Endodermal cell (in vitro differentiated cells): ENCODE results near the gene ADGRG7. TPM values are rescaled to one million over a fixed set of nuclear protein-coding genes. Genes with fewer than 3 reads are reported as not detected.

Source experiments
- DNase-seq: peaks from one replicate; pipeline ENCODE4 v3.0.0-alpha.2; 2017
- H3K27ac ChIP-seq: 2 replicates; pipeline ENCODE4 v1.5.1; 2013; ENCODE audit warnings: mild to moderate bottlenecking, low read depth, low read length, moderate library complexity
- H3K27me3 ChIP-seq: 2 replicates; pipeline ENCODE4 v1.6.1; 2013; ENCODE audit warnings: mild to moderate bottlenecking, low read length, moderate library complexity; ENCODE audit not compliant: insufficient read depth, control insufficient read depth, poor library complexity, severe bottlenecking
- H3K36me3 ChIP-seq: 2 replicates; pipeline ENCODE4 v1.7.0; 2013; ENCODE audit warnings: mild to moderate bottlenecking, low read length, moderate library complexity; ENCODE audit not compliant: control insufficient read depth, insufficient read depth
- H3K4me1 ChIP-seq: one replicate; pipeline ENCODE4 v1.7.0; 2013; ENCODE audit warnings: low read length; ENCODE audit not compliant: control insufficient read depth, insufficient read depth
- H3K4me3 ChIP-seq: 2 replicates; pipeline ENCODE4 v1.5.1; 2013; ENCODE audit warnings: mild to moderate bottlenecking, low read length, moderate library complexity
- H3K9ac ChIP-seq: 2 replicates; pipeline ENCODE4 v1.6.1; 2013; ENCODE audit warnings: mild to moderate bottlenecking, low read length, moderate library complexity; ENCODE audit not compliant: poor library complexity, severe bottlenecking; ENCODE audit errors: extremely low read depth
- H3K9me3 ChIP-seq: 2 replicates; pipeline ENCODE4 v1.6.1; 2013; ENCODE audit warnings: mild to moderate bottlenecking, low read length, moderate library complexity; ENCODE audit not compliant: control insufficient read depth
- H3K27ac Mint-ChIP-seq: 2 replicates; pipeline ENCODE4 v1.8.0; 2020; ENCODE audit warnings: mixed read lengths
- H3K27me3 Mint-ChIP-seq: 2 replicates; pipeline ENCODE4 v1.8.0; 2021; ENCODE audit warnings: mild to moderate bottlenecking, mixed read lengths; ENCODE audit not compliant: insufficient read depth
- H3K36me3 Mint-ChIP-seq: 2 replicates; pipeline ENCODE4 v1.8.0; 2020; ENCODE audit warnings: low read depth, mixed read lengths
- H3K4me1 Mint-ChIP-seq: 2 replicates; pipeline ENCODE4 v1.8.0; 2020; ENCODE audit warnings: mixed read lengths
- H3K4me3 Mint-ChIP-seq: 2 replicates; pipeline ENCODE4 v1.8.0; 2020; ENCODE audit warnings: mild to moderate bottlenecking, moderate library complexity, mixed read lengths
- H3K9me3 Mint-ChIP-seq: 2 replicates; pipeline ENCODE4 v1.8.0; 2020; ENCODE audit warnings: mild to moderate bottlenecking, mixed read lengths
- CTCF ChIP-seq: fragments of 200-600 bp; sonication (generic); conservative IDR thresholded peaks from 2 replicates; pipeline ENCODE4 v1.5.0; 2021; ENCODE audit warnings: antibody characterized with exemption, mild to moderate bottlenecking
- WGBS, 2 experiments: methylation state at CpG; one replicate each; pipeline versions ENCODE4 v1.1.5 to v1.1.7; 2013; ENCODE audit warnings: missing lambda C conversion rate in 2 of 2, mixed read lengths in 1 of 2; ENCODE audit not compliant: insufficient coverage in 1 of 2, insufficient read length in 1 of 2; 5-methylcytosine and 5-hydroxymethylcytosine counted together
- total RNA-seq, 2 donors: library from RNA; stranded (reverse); fragmentation: NEBNext Ultra II Directional in 1 of 2; extraction: Animal tissue kit (Norgen Biotek cat#: 25700) in 1 of 2; gene quantifications; 2 replicates in 1 of 2; 3 replicates in 1 of 2; pipeline ENCODE4 v1.2.1, GENCODE V29; 2021

ADGRG7 gene
- total RNA-seq, 2 donors from 2014 or later = 0.70 to 2.1 TPM

- H3K27me3 ChIP-seq = no peaks in the 10 kb centered on the region
- H3K27me3 Mint-ChIP-seq = peaks cover 2% of the 10 kb centered on the region
- no peak overlapping the region for H3K9ac ChIP-seq
- H3K9me3 ChIP-seq = peaks cover 9% of the 10 kb centered on the region
- no peaks in the 10 kb centered on the region for H3K36me3 Mint-ChIP-seq
- no peaks in the 10 kb centered on the region for H3K36me3 ChIP-seq
- DNase-seq = no peak
- peaks cover 17% of the 10 kb centered on the region for H3K4me1 Mint-ChIP-seq
- peaks cover 6% of the 10 kb centered on the region for H3K9me3 Mint-ChIP-seq
- H3K4me3 ChIP-seq = no peak overlapping the region
- no peak overlapping the region for H3K27ac Mint-ChIP-seq
- WGBS, 2 experiments = 86 to 88% methylated on average over 1 to 2 of the region's 2 CpGs
- no peak overlapping the region for H3K4me3 Mint-ChIP-seq
- H3K27ac ChIP-seq = no peak overlapping the region
- no peaks in the 10 kb centered on the region for H3K4me1 ChIP-seq
- no peak for TF ChIP-seq CTCF
Observed at GRCh38 chr3:100627491-100627890, 18.1 kb downstream of the ADGRG7 start.

DNA sequence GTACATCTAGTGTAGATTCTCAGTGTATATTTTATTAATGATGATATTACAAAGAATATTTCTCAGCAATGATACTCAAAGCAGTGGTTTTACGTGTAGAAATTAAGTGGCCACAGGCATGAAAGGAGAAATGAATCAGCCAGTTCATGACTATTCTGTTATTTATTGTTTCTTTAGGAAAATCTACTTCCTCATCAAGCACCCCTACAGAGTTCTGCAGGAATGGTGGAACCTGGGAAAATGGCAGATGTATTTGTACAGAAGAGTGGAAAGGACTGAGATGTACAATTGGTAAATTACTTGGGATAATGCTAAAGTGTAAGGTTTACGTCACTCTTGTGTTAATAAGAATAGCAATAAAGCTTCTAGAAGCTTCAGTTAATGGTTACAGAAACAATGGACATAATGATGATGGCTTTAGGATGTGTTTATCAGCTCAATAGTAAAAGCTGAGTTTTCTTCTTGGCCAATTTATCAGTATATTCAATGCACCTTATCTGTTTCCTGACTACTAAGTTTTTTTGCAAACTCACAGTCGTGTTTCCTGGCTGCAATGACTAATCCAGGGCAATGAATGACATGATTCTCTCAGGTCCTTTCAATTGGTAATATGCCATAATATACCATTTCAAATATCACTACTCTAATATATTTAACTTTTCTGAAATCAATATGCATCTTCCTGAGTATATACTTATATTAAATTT is 20.2 kb downstream of the ADGRG7 start:
- H3K27me3 Mint-ChIP-seq = peaks cover 2% of the 10 kb centered on the region
- no peak for TF ChIP-seq CTCF
- no peak for DNase-seq
- H3K9ac ChIP-seq = no peak overlapping the region
- peaks cover 6% of the 10 kb centered on the region for H3K9me3 Mint-ChIP-seq
- WGBS, 2 experiments = 88 to 90% methylated on average over 2 to 3 of the region's 3 CpGs
- H3K27me3 ChIP-seq = no peaks in the 10 kb centered on the region
- no peak overlapping the region for H3K27ac ChIP-seq
- no peaks in the 10 kb centered on the region for H3K9me3 ChIP-seq
- no peak overlapping the region for H3K4me3 ChIP-seq
- peaks cover 17% of the 10 kb centered on the region for H3K4me1 Mint-ChIP-seq
- no peak overlapping the region for H3K27ac Mint-ChIP-seq
- no peaks in the 10 kb centered on the region for H3K36me3 Mint-ChIP-seq
- H3K4me3 Mint-ChIP-seq = no peak overlapping the region
- no peaks in the 10 kb centered on the region for H3K4me1 ChIP-seq
- H3K36me3 ChIP-seq = no peaks in the 10 kb centered on the region

- no peak overlapping the region for H3K4me3 Mint-ChIP-seq
- H3K4me1 ChIP-seq = no peaks in the 10 kb centered on the region
- no peak overlapping the region for H3K4me3 ChIP-seq
- H3K9me3 Mint-ChIP-seq = no peaks in the 10 kb centered on the region
- TF ChIP-seq CTCF = no peak
- H3K36me3 Mint-ChIP-seq = no peaks in the 10 kb centered on the region
- no peaks in the 10 kb centered on the region for H3K36me3 ChIP-seq
- DNase-seq = no peak
- no peaks in the 10 kb centered on the region for H3K9me3 ChIP-seq
- H3K4me1 Mint-ChIP-seq = peaks cover 17% of the 10 kb centered on the region
- no peaks in the 10 kb centered on the region for H3K27me3 Mint-ChIP-seq
- WGBS, 2 experiments = 83 to 90% methylated on average over 1 of the region's 1 CpG
- no peaks in the 10 kb centered on the region for H3K27me3 ChIP-seq
- H3K27ac ChIP-seq = no peak overlapping the region
- no peak overlapping the region for H3K27ac Mint-ChIP-seq
- H3K9ac ChIP-seq = no peak overlapping the region
Observed at GRCh38 chr3:100630664-100631063, 21.3 kb downstream of the ADGRG7 start.
